Measurements from ENCODE around the gene SHB. TPM values are rescaled to one million over a fixed set of nuclear protein-coding genes. Genes with fewer than 3 reads are reported as not detected.

The SHB gene
- total and polyA plus RNA-seq, 2 of the 8 experiments (the other 6 are each of a cell fraction or from before 2014, with no cell fraction given): 4.1 to 12.6 TPM

GRCh38 chr9:37964740-37965081 lies 104.3 kb downstream of the SHB start:
- H3K9ac ChIP-seq (replicated peaks in 1 of 4; ENCODE audit: extremely low read depth in 1 of 4, low read depth in 3 of 4, low read length in 3 of 4): no peak overlapping the region
- H2BK5ac ChIP-seq (ENCODE audit: low read depth, low read length): no peak overlapping the region
- H2BK15ac ChIP-seq (ENCODE audit: low read length): no peak overlapping the region
- H4K5ac ChIP-seq (ENCODE audit: insufficient read length, low read depth, low read length): no peak overlapping the region
- H2AFZ ChIP-seq (ENCODE audit: low read length): no peak overlapping the region
- no peak overlapping the region for H3K4me3 ChIP-seq (ENCODE audit: extremely low read depth in 1 of 4, insufficient read depth in 2 of 4, low read depth in 3 of 4, low read length in 4 of 4)
- H3K27ac ChIP-seq (ENCODE audit: low read depth, low read length): no peak overlapping the region
- H3K36me3 ChIP-seq (ENCODE audit: control insufficient read depth in 2 of 4, insufficient read depth in 4 of 4, low read length in 3 of 4): no peaks in the 10 kb centered on the region
- no peak overlapping the region for H2AK5ac ChIP-seq (ENCODE audit: low read depth, low read length)
- 88% methylated on average over 5 of the region's 5 CpGs; no CpG with 5 or more reads in 1 of the 2 experiments for WGBS, 2 experiments (ENCODE audit: extremely low coverage in 1 of 2, insufficient coverage in 1 of 2, insufficient read length in 1 of 2, insufficient replicate concordance in 2 of 2, low coverage in 1 of 2, low lambda C conversion rate in 2 of 2, missing lambda C conversion rate in 1 of 2)
- H3K14ac ChIP-seq (ENCODE audit: insufficient read length): no peak overlapping the region
- ChIA-PET POLR2A (ENCODE audit: partially characterized antibody) (no interaction called here), CTCF (ENCODE audit: partially characterized antibody) (no interaction called here)
- H2BK20ac ChIP-seq (ENCODE audit: low read length): no peak overlapping the region
- no peak overlapping the region for H4K8ac ChIP-seq (ENCODE audit: extremely low read depth, insufficient read depth, low read length)
- H3K4me1 ChIP-seq (replicated peaks in 1 of 4; ENCODE audit: control insufficient read depth in 3 of 4, insufficient read depth in 4 of 4, low read length in 3 of 4): peaks cover 0 to 3% (median 0%) of the 10 kb centered on the region in 4 experiments; a peak in 2 of 7 replicates
- no peak for FAIRE-seq
- DNase-seq (ENCODE audit: low read depth in 1 of 2, low spot score in 2 of 2): no peak
- TF ChIP-seq GABPA (IDR thresholded peaks at IDR 0.05; ENCODE audit: borderline replicate concordance, insufficient read depth, low read length) (no peak), RBBP5 (IDR thresholded peaks at IDR 0.05; ENCODE audit: borderline replicate concordance, low read depth, low read length) (no peak), USF2 (IDR thresholded peaks at IDR 0.05; ENCODE audit: low read length) (no peak), SAP30 (IDR thresholded peaks at IDR 0.05; ENCODE audit: insufficient read depth, insufficient replicate concordance, low read length) (no peak), MAFK (IDR thresholded peaks at IDR 0.05; ENCODE audit: low read depth, low read length) (no peak)
- no peak overlapping the region for H3K4me2 ChIP-seq (ENCODE audit: insufficient read depth in 1 of 2, low read depth in 2 of 2, low read length in 2 of 2)
- H3K4ac ChIP-seq (replicated peaks; ENCODE audit: insufficient read length, low read depth, low read length): no peak overlapping the region
- 0 out of 2 replicates have a peak, but pooled peaks cover 3% of the 10 kb centered on the region for H3K79me1 ChIP-seq (ENCODE audit: low read depth, low read length)
- no peaks in the 10 kb centered on the region for H3K23me2 ChIP-seq (ENCODE audit: low read depth, low read length)
- H2BK120ac ChIP-seq (replicated peaks; ENCODE audit: low read depth, low read length): no peak overlapping the region
- peaks cover 0 to 4% of the 10 kb centered on the region in 2 experiments for H4K20me1 ChIP-seq (replicated peaks in 1 of 2; ENCODE audit: control insufficient read depth in 1 of 2, insufficient read depth in 2 of 2, low read length in 2 of 2)
- H3K9me3 ChIP-seq (ENCODE audit: insufficient read depth in 2 of 2, low read depth in 1 of 2, low read length in 1 of 2): no peaks in the 10 kb centered on the region
- no peaks in the 10 kb centered on the region for H3K79me2 ChIP-seq (ENCODE audit: control insufficient read depth in 1 of 2, insufficient read depth in 2 of 2, low read length in 2 of 2)
- no peak overlapping the region for H3K18ac ChIP-seq (ENCODE audit: extremely low read depth, low read length)
- H4K91ac ChIP-seq (replicated peaks; ENCODE audit: insufficient read length, low read length): no peak overlapping the region
- no peak overlapping the region for H3K23ac ChIP-seq (ENCODE audit: insufficient read length)
- no peaks in the 10 kb centered on the region for H3K27me3 ChIP-seq (replicated peaks in 1 of 4; ENCODE audit: control insufficient read depth in 3 of 4, extremely low read depth in 1 of 4, insufficient read depth in 3 of 4, low read length in 3 of 4)
- H3K56ac ChIP-seq (replicated peaks; ENCODE audit: insufficient read length, low read depth, low read length): no peak overlapping the region
- no peak overlapping the region for H2BK12ac ChIP-seq (ENCODE audit: low read depth, low read length)
